Panc1 (cell line): Measurements from ENCODE around the gene CNBD2.

Experiments
- CTCF ChIP-seq: fragments of 450-650 bp; IDR thresholded peaks from 2 replicates; pipeline ENCODE4 v1.5.1; 2017; ENCODE audit warnings: mild to moderate bottlenecking
- POLR2AphosphoS5 ChIP-seq: IDR thresholded peaks from 2 replicates; pipeline ENCODE4 v1.6.1; 2012; ENCODE audit warnings: mild to moderate bottlenecking, low read depth, low read length, moderate library complexity
- SIN3A ChIP-seq: IDR thresholded peaks from 2 replicates; pipeline ENCODE4 v1.6.1; 2012; ENCODE audit warnings: low read depth, mild to moderate bottlenecking, low read length, moderate library complexity, borderline replicate concordance; ENCODE audit not compliant: insufficient read depth
- TCF7L2 ChIP-seq: IDR thresholded peaks from 2 replicates; pipeline ENCODE4 v1.6.1; 2011; ENCODE audit warnings: mild to moderate bottlenecking, low read depth, low read length, inconsistent platforms
- TF ChIP-seq, protein P1 (sequence below), 2 experiments: IDR thresholded peaks; 2 replicates each; pipeline ENCODE4 v1.6.1; 2011 to 2012; ENCODE audit warnings: low read depth in 2 of 2, control low read depth in 1 of 2, low read length in 1 of 2, mild to moderate bottlenecking in 1 of 2, moderate library complexity in 1 of 2; ENCODE audit not compliant: insufficient read depth in 1 of 2

DNA sequence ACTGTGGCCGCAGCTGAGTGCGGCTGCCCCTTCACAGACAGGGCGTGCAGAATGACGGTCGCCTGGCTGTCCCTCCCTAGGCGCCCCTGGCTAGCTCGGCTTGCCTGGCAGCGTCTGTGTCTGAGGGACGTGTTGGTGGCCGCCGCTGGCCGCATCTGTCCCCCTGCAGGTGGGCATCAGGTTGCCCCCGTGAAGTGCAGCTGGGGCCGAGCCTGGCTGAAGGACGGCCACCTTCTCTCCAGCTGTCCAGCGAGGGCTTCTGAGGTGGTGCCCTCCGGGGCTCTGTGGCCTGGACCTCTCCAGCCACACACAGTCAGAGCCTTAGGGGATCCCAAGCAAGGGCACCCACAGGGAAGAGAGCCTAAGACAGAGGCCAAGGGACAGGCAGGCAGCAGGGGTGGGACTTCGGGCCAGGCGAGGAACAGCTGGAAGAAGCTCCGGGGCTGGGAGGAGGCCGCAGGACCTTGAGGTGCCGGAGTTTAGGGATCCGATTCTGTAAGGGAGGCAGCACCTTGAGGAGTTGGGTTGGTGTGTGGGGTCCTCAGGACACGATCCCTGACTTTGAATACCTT is 97.1 kb downstream of the CNBD2 start:
- TF ChIP-seq CTCF = no peak
- no peak for TF ChIP-seq POLR2AphosphoS5
- TF ChIP-seq, protein P1, sequence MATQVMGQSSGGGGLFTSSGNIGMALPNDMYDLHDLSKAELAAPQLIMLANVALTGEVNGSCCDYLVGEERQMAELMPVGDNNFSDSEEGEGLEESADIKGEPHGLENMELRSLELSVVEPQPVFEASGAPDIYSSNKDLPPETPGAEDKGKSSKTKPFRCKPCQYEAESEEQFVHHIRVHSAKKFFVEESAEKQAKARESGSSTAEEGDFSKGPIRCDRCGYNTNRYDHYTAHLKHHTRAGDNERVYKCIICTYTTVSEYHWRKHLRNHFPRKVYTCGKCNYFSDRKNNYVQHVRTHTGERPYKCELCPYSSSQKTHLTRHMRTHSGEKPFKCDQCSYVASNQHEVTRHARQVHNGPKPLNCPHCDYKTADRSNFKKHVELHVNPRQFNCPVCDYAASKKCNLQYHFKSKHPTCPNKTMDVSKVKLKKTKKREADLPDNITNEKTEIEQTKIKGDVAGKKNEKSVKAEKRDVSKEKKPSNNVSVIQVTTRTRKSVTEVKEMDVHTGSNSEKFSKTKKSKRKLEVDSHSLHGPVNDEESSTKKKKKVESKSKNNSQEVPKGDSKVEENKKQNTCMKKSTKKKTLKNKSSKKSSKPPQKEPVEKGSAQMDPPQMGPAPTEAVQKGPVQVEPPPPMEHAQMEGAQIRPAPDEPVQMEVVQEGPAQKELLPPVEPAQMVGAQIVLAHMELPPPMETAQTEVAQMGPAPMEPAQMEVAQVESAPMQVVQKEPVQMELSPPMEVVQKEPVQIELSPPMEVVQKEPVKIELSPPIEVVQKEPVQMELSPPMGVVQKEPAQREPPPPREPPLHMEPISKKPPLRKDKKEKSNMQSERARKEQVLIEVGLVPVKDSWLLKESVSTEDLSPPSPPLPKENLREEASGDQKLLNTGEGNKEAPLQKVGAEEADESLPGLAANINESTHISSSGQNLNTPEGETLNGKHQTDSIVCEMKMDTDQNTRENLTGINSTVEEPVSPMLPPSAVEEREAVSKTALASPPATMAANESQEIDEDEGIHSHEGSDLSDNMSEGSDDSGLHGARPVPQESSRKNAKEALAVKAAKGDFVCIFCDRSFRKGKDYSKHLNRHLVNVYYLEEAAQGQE (IDR thresholded peaks at IDR 0.05; ENCODE audit: insufficient read depth in 1 of 2, low read depth in 2 of 2, low read length in 1 of 2) = no peak
- TF ChIP-seq TCF7L2 = no peak
- TF ChIP-seq SIN3A = no peak
